Lower lobe of right lung (tissue), 2 donors: ENCODE measurements around the gene IBA57. TPM values are rescaled to one million over a fixed set of nuclear protein-coding genes. Genes with fewer than 3 reads are reported as not detected.
"Not testable (repeated sequence)": the region's sequence is repeated elsewhere in the genome, so short reads cannot be mapped to it uniquely, and the experiment has no call there.

ENCODE experiments used
- ATAC-seq, 2 donors: fragments of 200-7000 bp; cut with Tn5 transposase; one replicate each; pipeline ENCODE4 v1.9.1; 2020 to 2022; ENCODE audit warnings: mild to moderate bottlenecking in 2 of 2, moderate library complexity in 2 of 2
- DNase-seq: peaks from one replicate; pipeline ENCODE4 v3.0.0-alpha.2; 2020
- H3K27ac ChIP-seq: fragments of 200-600 bp; one replicate; pipeline ENCODE4 v1.8.0; 2022
- H3K27me3 ChIP-seq: fragments of 200-600 bp; one replicate; pipeline ENCODE4 v1.8.0; 2022; ENCODE audit warnings: low read depth
- H3K36me3 ChIP-seq: fragments of 200-600 bp; one replicate; pipeline ENCODE4 v1.8.0; 2022; ENCODE audit warnings: mild to moderate bottlenecking
- H3K4me1 ChIP-seq: fragments of 200-600 bp; one replicate; pipeline ENCODE4 v1.8.0; 2022
- H3K4me3 ChIP-seq: fragments of 200-600 bp; one replicate; pipeline ENCODE4 v1.8.0; 2022; ENCODE audit warnings: mild to moderate bottlenecking
- H3K9me3 ChIP-seq: fragments of 200-600 bp; one replicate; pipeline ENCODE4 v1.8.0; 2022
- CTCF ChIP-seq: fragments of 200-600 bp; IDR thresholded peaks from one replicate; pipeline ENCODE4 v1.8.0; 2022; ENCODE audit warnings: antibody characterized with exemption, mild to moderate bottlenecking
- intact Hi-C: fragments of 100-400 bp; cut with DNase I; formaldehyde crosslinking; loops from one replicate; pipeline ENCODE4 v1.11.0; 2022
- total RNA-seq: library from RNA; stranded (reverse); fragmentation: NEBNext Ultra II Directional; extraction: Animal tissue kit (Norgen Biotek cat#: 25700); gene quantifications from one replicate; pipeline ENCODE4 v1.2.1, GENCODE V29; 2021
- donor health status: DM: no; HTN: yes; CAD: no; lungs with severe emphysema.

The IBA57 gene
- total RNA-seq, 1 donor from 2014 or later, result 10.7 TPM

- DNase-seq (no peak), ATAC-seq (no peak)
- intact Hi-C loops, result no loop called here
- no peak for TF ChIP-seq CTCF
- Histone ChIP-seq H3K4me1 (no peaks in the 10 kb centered on the region), H3K27ac (no peak overlapping the region), H3K4me3 (no peak overlapping the region), H3K9me3 (peaks cover 16% of the 10 kb centered on the region), H3K27me3 (no peaks in the 10 kb centered on the region), H3K36me3 (peaks cover 26% of the 10 kb centered on the region)
These were observed 61.6 kb downstream of the IBA57 start for GRCh38 chr1:228226956-228227791.

DNA sequence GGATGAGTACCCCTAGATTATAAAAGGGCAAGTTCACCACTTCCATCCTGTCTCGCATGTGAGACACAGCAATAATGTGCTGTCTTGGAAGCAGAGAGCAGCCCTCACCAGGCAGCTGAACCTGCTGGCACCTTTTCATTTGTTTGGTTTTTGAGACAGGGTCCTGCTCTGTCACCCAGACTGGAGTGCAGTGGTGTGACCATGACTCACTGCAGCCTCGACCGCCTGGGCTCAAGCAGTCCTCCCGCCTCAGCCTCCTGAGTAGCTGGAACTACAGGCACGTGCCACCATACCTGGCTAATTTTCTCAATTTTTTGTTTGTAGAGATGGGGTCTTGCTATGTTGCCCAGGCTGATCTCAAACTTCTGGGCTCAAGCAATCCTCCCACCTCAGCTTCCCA is 62.5 kb downstream of the IBA57 start:
- DNase-seq, H3K27me3 ChIP-seq, intact Hi-C loops, H3K4me1 ChIP-seq, ATAC-seq, H3K4me3 ChIP-seq, H3K27ac ChIP-seq: not testable (repeated sequence)
- Histone ChIP-seq H3K9me3 (peaks cover 16% of the 10 kb centered on the region), H3K36me3 (peaks cover 23% of the 10 kb centered on the region)

GRCh38 chr1:228228601-228229074 is 63.0 kb downstream of the IBA57 start:
- peak in 1 of 2 donors; percentile 24 for ATAC-seq
- no peak overlapping the region for H3K27ac ChIP-seq
- intact Hi-C loops, result no loop called here

GRCh38 chr1:228231189-228231588 is 65.6 kb downstream of the IBA57 start:
- Histone ChIP-seq H3K4me3 (no peak overlapping the region), H3K9me3 (no peaks in the 10 kb centered on the region), H3K27me3 (no peaks in the 10 kb centered on the region), H3K36me3 (peaks cover 8% of the 10 kb centered on the region), H3K27ac (no peak overlapping the region), H3K4me1 (no peaks in the 10 kb centered on the region)
- ATAC-seq (no peak), DNase-seq (no peak)
- intact Hi-C loops, result no loop called here
- no peak for TF ChIP-seq CTCF

More at GRCh38 chr1:228228601-228229074, 63.0 kb downstream of the IBA57 start:
- H3K27me3 ChIP-seq, result no peaks in the 10 kb centered on the region
- no peaks in the 10 kb centered on the region for H3K4me1 ChIP-seq
- no peak for DNase-seq
- no peak overlapping the region for H3K4me3 ChIP-seq
- H3K36me3 ChIP-seq, result peaks cover 21% of the 10 kb centered on the region
- peaks cover 16% of the 10 kb centered on the region for H3K9me3 ChIP-seq
- TF ChIP-seq CTCF, result no peak

Other genes starting within 250 kb of the IBA57 start
- 7.0 TPM for gene WNT9A, start 217.9 kb upstream of the IBA57 start, total RNA-seq
- gene WNT3A, start 158.8 kb upstream of the IBA57 start, total RNA-seq, result 6.0 TPM
- 368 TPM for gene ARF1, start 83.1 kb upstream of the IBA57 start, total RNA-seq
- 12.4 TPM for gene C1orf35, start 62.5 kb upstream of the IBA57 start, total RNA-seq
- 43.6 TPM for gene MRPL55, start 56.5 kb upstream of the IBA57 start, total RNA-seq
- gene GUK1, start 25.5 kb upstream of the IBA57 start, total RNA-seq, result 192 TPM
- gene GJC2, start 15.9 kb upstream of the IBA57 start, total RNA-seq, result 6.0 TPM
- 35.6 TPM for gene OBSCN, start 42.2 kb downstream of the IBA57 start, total RNA-seq
- gene TRIM11, start 241.0 kb downstream of the IBA57 start, total RNA-seq, result 26.2 TPM